ENCODE results near the gene UTP25. TPM values are rescaled to one million over a fixed set of nuclear protein-coding genes. Genes with fewer than 3 reads are reported as not detected.

The UTP25 gene
- total and polyA plus RNA-seq, 2 experiments from 2014 or later: 3.6 to 8.9 TPM

DNA sequence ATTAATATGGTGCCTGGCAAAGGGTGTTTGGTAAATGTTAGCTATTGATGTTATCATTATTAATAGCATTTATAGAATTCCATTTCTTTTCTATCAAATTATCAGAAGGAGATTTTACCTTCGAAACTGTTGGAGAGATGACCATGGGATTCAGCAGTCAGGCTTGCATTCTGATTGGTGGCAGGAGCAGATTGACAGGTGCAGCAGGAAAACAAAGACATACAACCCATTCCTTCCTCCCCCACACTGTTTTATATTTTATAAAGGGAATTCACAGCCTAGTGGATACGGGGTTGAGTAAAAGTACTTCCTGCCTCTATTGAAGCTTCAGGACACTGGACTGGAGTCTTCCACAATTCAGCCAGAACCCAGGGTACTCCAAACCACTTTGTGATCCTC, 55.2 kb downstream of the UTP25 start (continued):
- TF ChIP-seq, protein P1, sequence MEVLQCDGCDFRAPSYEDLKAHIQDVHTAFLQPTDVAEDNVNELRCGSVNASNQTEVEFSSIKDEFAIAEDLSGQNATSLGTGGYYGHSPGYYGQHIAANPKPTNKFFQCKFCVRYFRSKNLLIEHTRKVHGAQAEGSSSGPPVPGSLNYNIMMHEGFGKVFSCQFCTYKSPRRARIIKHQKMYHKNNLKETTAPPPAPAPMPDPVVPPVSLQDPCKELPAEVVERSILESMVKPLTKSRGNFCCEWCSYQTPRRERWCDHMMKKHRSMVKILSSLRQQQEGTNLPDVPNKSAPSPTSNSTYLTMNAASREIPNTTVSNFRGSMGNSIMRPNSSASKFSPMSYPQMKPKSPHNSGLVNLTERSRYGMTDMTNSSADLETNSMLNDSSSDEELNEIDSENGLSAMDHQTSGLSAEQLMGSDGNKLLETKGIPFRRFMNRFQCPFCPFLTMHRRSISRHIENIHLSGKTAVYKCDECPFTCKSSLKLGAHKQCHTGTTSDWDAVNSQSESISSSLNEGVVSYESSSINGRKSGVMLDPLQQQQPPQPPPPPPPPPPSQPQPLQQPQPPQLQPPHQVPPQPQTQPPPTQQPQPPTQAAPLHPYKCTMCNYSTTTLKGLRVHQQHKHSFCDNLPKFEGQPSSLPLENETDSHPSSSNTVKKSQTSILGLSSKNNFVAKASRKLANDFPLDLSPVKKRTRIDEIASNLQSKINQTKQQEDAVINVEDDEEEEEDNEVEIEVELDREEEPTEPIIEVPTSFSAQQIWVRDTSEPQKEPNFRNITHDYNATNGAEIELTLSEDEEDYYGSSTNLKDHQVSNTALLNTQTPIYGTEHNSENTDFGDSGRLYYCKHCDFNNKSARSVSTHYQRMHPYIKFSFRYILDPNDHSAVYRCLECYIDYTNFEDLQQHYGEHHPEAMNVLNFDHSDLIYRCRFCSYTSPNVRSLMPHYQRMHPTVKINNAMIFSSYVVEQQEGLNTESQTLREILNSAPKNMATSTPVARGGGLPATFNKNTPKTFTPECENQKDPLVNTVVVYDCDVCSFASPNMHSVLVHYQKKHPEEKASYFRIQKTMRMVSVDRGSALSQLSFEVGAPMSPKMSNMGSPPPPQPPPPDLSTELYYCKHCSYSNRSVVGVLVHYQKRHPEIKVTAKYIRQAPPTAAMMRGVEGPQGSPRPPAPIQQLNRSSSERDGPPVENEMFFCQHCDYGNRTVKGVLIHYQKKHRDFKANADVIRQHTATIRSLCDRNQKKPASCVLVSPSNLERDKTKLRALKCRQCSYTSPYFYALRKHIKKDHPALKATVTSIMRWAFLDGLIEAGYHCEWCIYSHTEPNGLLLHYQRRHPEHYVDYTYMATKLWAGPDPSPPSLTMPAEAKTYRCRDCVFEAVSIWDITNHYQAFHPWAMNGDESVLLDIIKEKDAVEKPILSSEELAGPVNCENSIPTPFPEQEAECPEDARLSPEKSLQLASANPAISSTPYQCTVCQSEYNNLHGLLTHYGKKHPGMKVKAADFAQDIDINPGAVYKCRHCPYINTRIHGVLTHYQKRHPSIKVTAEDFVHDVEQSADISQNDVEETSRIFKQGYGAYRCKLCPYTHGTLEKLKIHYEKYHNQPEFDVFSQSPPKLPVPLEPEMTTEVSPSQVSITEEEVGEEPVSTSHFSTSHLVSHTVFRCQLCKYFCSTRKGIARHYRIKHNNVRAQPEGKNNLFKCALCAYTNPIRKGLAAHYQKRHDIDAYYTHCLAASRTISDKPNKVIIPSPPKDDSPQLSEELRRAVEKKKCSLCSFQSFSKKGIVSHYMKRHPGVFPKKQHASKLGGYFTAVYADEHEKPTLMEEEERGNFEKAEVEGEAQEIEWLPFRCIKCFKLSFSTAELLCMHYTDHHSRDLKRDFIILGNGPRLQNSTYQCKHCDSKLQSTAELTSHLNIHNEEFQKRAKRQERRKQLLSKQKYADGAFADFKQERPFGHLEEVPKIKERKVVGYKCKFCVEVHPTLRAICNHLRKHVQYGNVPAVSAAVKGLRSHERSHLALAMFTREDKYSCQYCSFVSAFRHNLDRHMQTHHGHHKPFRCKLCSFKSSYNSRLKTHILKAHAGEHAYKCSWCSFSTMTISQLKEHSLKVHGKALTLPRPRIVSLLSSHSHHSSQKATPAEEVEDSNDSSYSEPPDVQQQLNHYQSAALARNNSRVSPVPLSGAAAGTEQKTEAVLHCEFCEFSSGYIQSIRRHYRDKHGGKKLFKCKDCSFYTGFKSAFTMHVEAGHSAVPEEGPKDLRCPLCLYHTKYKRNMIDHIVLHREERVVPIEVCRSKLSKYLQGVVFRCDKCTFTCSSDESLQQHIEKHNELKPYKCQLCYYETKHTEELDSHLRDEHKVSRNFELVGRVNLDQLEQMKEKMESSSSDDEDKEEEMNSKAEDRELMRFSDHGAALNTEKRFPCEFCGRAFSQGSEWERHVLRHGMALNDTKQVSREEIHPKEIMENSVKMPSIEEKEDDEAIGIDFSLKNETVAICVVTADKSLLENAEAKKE (CRISPR knock-in tag; IDR thresholded peaks at IDR 0.05): no peak
- no peak for TF ChIP-seq JUNB (IDR thresholded peaks at IDR 0.05; ENCODE audit: unreplicated experiment)
- TF ChIP-seq EZH2phosphoT487 (IDR thresholded peaks at IDR 0.05; ENCODE audit: unreplicated experiment): no peak
- TF ChIP-seq CREB1 (CRISPR knock-in tag; IDR thresholded peaks at IDR 0.05; ENCODE audit: low read depth): no peak

DNA sequence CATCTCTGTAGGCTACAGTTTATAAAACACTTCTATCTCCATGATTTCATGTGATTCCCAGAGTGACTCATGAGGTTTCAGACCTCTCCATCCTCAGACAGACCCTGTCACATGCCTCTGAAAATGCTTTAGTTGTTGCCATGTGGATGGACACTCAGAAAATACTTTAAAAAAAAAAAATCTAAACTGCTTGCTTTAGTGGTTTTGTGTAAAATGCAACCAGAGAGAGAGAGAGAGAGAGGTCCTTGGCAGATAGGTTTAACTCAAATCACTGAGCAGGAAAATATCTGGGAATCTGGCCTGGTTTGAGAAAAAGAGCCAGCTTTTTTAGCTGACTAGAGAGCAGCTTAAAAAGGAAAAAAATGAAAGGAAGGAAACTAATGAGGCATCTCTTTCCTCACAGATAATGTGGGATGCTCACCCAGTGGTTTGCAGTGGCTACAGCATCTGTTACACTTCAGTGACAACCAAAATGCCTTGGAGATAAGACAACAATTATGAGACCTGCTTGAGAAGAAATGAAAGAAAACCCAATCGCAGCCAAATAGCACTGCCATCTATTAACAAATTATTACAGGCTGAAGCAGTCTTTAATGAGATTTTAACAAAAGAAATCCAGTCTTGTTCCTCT, 55.7 kb downstream of the UTP25 start:
- no peak overlapping the region for H3K4me3 Mint-ChIP-seq
- no peak overlapping the region for H3K4me2 ChIP-seq
- no peaks in the 10 kb centered on the region for H3K36me3 ChIP-seq (ENCODE audit: insufficient read depth)
- no peaks in the 10 kb centered on the region for H3K9me2 ChIP-seq (ENCODE audit: insufficient read depth)
- H2AFZ ChIP-seq: 0 out of 2 replicates have a peak overlapping the region, but pooled peaks have one; percentile 35
- peaks cover 1% of the 10 kb centered on the region for H3K27me3 Mint-ChIP-seq (ENCODE audit: insufficient read depth, low read depth, poor library complexity)
- ATAC-seq (no peak; the same call in 2 of the 3 replicates), DNase-seq (ENCODE audit: low spot score) (no peak)
- no peak overlapping the region for H3K27ac Mint-ChIP-seq
- H3K79me2 ChIP-seq (replicated peaks; ENCODE audit: insufficient read depth): no peaks in the 10 kb centered on the region
- no peaks in the 10 kb centered on the region for H3F3A ChIP-seq (replicated peaks; ENCODE audit: low read depth)
- no peak overlapping the region for H3K27ac ChIP-seq (ENCODE audit: low read depth)
- no peak overlapping the region for H3K4me3 ChIP-seq
- H3K4me1 ChIP-seq (ENCODE audit: insufficient read depth): peaks cover 10% of the 10 kb centered on the region; the same call in 1 of the 2 replicates
- H3K9me3 Mint-ChIP-seq: no peaks in the 10 kb centered on the region
- no peaks in the 10 kb centered on the region; the same call in 2 of the 3 replicates for H3K36me3 Mint-ChIP-seq (ENCODE audit: low read depth)
- H4K20me1 ChIP-seq (replicated peaks; ENCODE audit: insufficient read depth): no peaks in the 10 kb centered on the region
- no peaks in the 10 kb centered on the region for H3K27me3 ChIP-seq (ENCODE audit: insufficient read depth)
- H3K4me1 Mint-ChIP-seq: peaks cover 23% of the 10 kb centered on the region; the same call in 2 of the 3 replicates
- TF ChIP-seq, protein P2, sequence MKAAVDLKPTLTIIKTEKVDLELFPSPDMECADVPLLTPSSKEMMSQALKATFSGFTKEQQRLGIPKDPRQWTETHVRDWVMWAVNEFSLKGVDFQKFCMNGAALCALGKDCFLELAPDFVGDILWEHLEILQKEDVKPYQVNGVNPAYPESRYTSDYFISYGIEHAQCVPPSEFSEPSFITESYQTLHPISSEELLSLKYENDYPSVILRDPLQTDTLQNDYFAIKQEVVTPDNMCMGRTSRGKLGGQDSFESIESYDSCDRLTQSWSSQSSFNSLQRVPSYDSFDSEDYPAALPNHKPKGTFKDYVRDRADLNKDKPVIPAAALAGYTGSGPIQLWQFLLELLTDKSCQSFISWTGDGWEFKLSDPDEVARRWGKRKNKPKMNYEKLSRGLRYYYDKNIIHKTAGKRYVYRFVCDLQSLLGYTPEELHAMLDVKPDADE (IDR thresholded peaks at IDR 0.05): no peak
- TF ChIP-seq, protein P1 (CRISPR knock-in tag; IDR thresholded peaks at IDR 0.05): no peak
- TF ChIP-seq CREB1 (CRISPR knock-in tag; IDR thresholded peaks at IDR 0.05; ENCODE audit: low read depth): no peak
